Measurements from ENCODE around the gene GPC2.
"Not testable (repeated sequence)": the region's sequence is repeated elsewhere in the genome, so short reads cannot be mapped to it uniquely, and the experiment has no call there.

GPC2 gene

GRCh38 chr7:100221231-100221718 is 44.1 kb upstream of the GPC2 start:
- in situ Hi-C loops (cut with HindIII; ENCODE audit: low pct_ligation_motif_present, low sequenced_read_pairs), result no loop called here
- Histone ChIP-seq H3K36me3 (replicated peaks) (no peaks in the 10 kb centered on the region), H3K4me3 (ENCODE audit: low read depth, low read length) (no peak overlapping the region), H3K27me3 (replicated peaks) (no peaks in the 10 kb centered on the region), H3K27ac (no peak overlapping the region)
- DNase-seq, result no peak
- TF ChIP-seq CTCF (IDR thresholded peaks at IDR 0.05; ENCODE audit: low read depth, low read length, missing control alignments), result no peak

- H3K27me3 ChIP-seq (replicated peaks), result no peaks in the 10 kb centered on the region
- H3K36me3 ChIP-seq (replicated peaks), result no peaks in the 10 kb centered on the region
- TF ChIP-seq CTCF (IDR thresholded peaks at IDR 0.05; ENCODE audit: low read depth, low read length, missing control alignments), result no peak
- in situ Hi-C loops (cut with HindIII; ENCODE audit: low pct_ligation_motif_present, low sequenced_read_pairs), result no loop called here
- H3K4me3 ChIP-seq (ENCODE audit: low read depth, low read length), result no peak overlapping the region
- no peak for DNase-seq
- H3K27ac ChIP-seq, result no peak overlapping the region
These were observed 43.5 kb upstream of the GPC2 start for GRCh38 chr7:100220586-100221230.

GRCh38 chr7:100219801-100220585 is 42.8 kb upstream of the GPC2 start, which contains the start of gene PVRIG:
Gene PVRIG (plus strand): TSS chr7:100219949. CDS start chr7:100219971, 22 bp downstream.
- H3K27ac ChIP-seq; H3K36me3 ChIP-seq (replicated peaks); in situ Hi-C loops (cut with HindIII; ENCODE audit: low pct_ligation_motif_present, low sequenced_read_pairs); H3K4me3 ChIP-seq (ENCODE audit: low read depth, low read length); DNase-seq; H3K27me3 ChIP-seq (replicated peaks): not testable (repeated sequence)

- H3K36me3 ChIP-seq (replicated peaks), result no peaks in the 10 kb centered on the region
These were observed 42.1 kb upstream of the GPC2 start for GRCh38 chr7:100219271-100219737.

GRCh38 chr7:100217934-100218333 is 40.8 kb upstream of the GPC2 start:
- TF ChIP-seq CTCF (IDR thresholded peaks at IDR 0.05; ENCODE audit: low read depth, low read length, missing control alignments), result peak; percentile 57
- H3K36me3 ChIP-seq (replicated peaks); H3K4me3 ChIP-seq (ENCODE audit: low read depth, low read length); H3K27me3 ChIP-seq (replicated peaks); H3K27ac ChIP-seq; in situ Hi-C loops (cut with HindIII; ENCODE audit: low pct_ligation_motif_present, low sequenced_read_pairs): not testable (repeated sequence)
- DNase-seq, result peak; percentile 81

More at GRCh38 chr7:100219271-100219737, 42.1 kb upstream of the GPC2 start:
- DNase-seq, result no peak
- Histone ChIP-seq H3K27me3 (replicated peaks) (no peaks in the 10 kb centered on the region), H3K4me3 (ENCODE audit: low read depth, low read length) (no peak overlapping the region), H3K27ac (no peak overlapping the region)
- in situ Hi-C loops (cut with HindIII; ENCODE audit: low pct_ligation_motif_present, low sequenced_read_pairs), result no loop called here
- TF ChIP-seq CTCF (IDR thresholded peaks at IDR 0.05; ENCODE audit: low read depth, low read length, missing control alignments), result no peak

GRCh38 chr7:100215895-100216294 is 38.7 kb upstream of the GPC2 start:
- no peak for DNase-seq
- in situ Hi-C loops (cut with HindIII; ENCODE audit: low pct_ligation_motif_present, low sequenced_read_pairs), result no loop called here
- TF ChIP-seq CTCF (IDR thresholded peaks at IDR 0.05; ENCODE audit: low read depth, low read length, missing control alignments), result no peak
- no peaks in the 10 kb centered on the region for H3K27me3 ChIP-seq (replicated peaks)
- H3K27ac ChIP-seq, result no peak overlapping the region
- no peaks in the 10 kb centered on the region for H3K36me3 ChIP-seq (replicated peaks)
- H3K4me3 ChIP-seq (ENCODE audit: low read depth, low read length), result no peak overlapping the region

- H3K4me3 ChIP-seq (ENCODE audit: low read depth, low read length); H3K27me3 ChIP-seq (replicated peaks); DNase-seq; in situ Hi-C loops (cut with HindIII; ENCODE audit: low pct_ligation_motif_present, low sequenced_read_pairs); H3K27ac ChIP-seq; H3K36me3 ChIP-seq (replicated peaks): not testable (repeated sequence)
These were observed 37.2 kb upstream of the GPC2 start for GRCh38 chr7:100214356-100214755.
